Measurements from ENCODE around the gene NUDT4.
"Not testable (repeated sequence)": the region's sequence is repeated elsewhere in the genome, so short reads cannot be mapped to it uniquely, and the experiment has no call there.

Gene NUDT4

GRCh38 chr12:93393425-93393824, 15.7 kb downstream of the NUDT4 start:
- Histone ChIP-seq H3K79me2 (ENCODE audit: low read length) (peaks cover 62% of the 10 kb centered on the region), H3K9ac (ENCODE audit: low read length) (no peak overlapping the region), H3K4me2 (ENCODE audit: low read depth, low read length) (no peak overlapping the region), H3K36me3 (replicated peaks; ENCODE audit: insufficient read depth, low read length) (no peaks in the 10 kb centered on the region), H3F3A (ENCODE audit: insufficient read depth, low read length) (peaks cover 5% of the 10 kb centered on the region; the same call in 1 of the 2 replicates), H3K27ac (ENCODE audit: low read length) (no peak overlapping the region), H2AFZ (ENCODE audit: low read length) (no peak overlapping the region), H3K9me3 (replicated peaks; ENCODE audit: insufficient read depth, low read length) (no peaks in the 10 kb centered on the region), H3K4me3 (ENCODE audit: low read length) (no peak overlapping the region), H3K4me1 (ENCODE audit: low read length) (no peaks in the 10 kb centered on the region), H3K27me3 (replicated peaks; ENCODE audit: insufficient read depth, low read length) (no peaks in the 10 kb centered on the region), H3K9me2 (replicated peaks; ENCODE audit: insufficient read depth, low read length) (no peaks in the 10 kb centered on the region), H4K20me1 (ENCODE audit: insufficient read depth, low read length) (peaks cover 7% of the 10 kb centered on the region; the same call in 1 of the 2 replicates)
- no peak for DNase-seq
- TF ChIP-seq CTCF (IDR thresholded peaks at IDR 0.05; ENCODE audit: low read length) (no peak), EZH2 (optimal IDR thresholded peaks at IDR 0.05; ENCODE audit: low read depth, low read length) (no peak), EZH2phosphoT487 (IDR thresholded peaks at IDR 0.05; ENCODE audit: low read length) (no peak)

GRCh38 chr12:93397412-93397811, 19.7 kb downstream of the NUDT4 start:
- TF ChIP-seq CTCF (IDR thresholded peaks at IDR 0.05; ENCODE audit: low read length) (no peak), EZH2 (optimal IDR thresholded peaks at IDR 0.05; ENCODE audit: low read depth, low read length) (no peak)
- H4K20me1 ChIP-seq (ENCODE audit: insufficient read depth, low read length): no peaks in the 10 kb centered on the region
- peaks cover 25% of the 10 kb centered on the region for H3K79me2 ChIP-seq (ENCODE audit: low read length)
- no peaks in the 10 kb centered on the region for H3K4me1 ChIP-seq (ENCODE audit: low read length)
- H3K9me2 ChIP-seq (replicated peaks; ENCODE audit: insufficient read depth, low read length): no peaks in the 10 kb centered on the region
- H3K27me3 ChIP-seq (replicated peaks; ENCODE audit: insufficient read depth, low read length): no peaks in the 10 kb centered on the region
- no peak for DNase-seq
- H3K36me3 ChIP-seq (replicated peaks; ENCODE audit: insufficient read depth, low read length): no peaks in the 10 kb centered on the region
- H3K9me3 ChIP-seq (replicated peaks; ENCODE audit: insufficient read depth, low read length): no peaks in the 10 kb centered on the region
- no peak overlapping the region for H3K27ac ChIP-seq (ENCODE audit: low read length)
- H3K4me2 ChIP-seq (ENCODE audit: low read depth, low read length): no peak overlapping the region
- no peak overlapping the region for H2AFZ ChIP-seq (ENCODE audit: low read length)
- H3K4me3 ChIP-seq (ENCODE audit: low read length): no peak overlapping the region
- peaks cover 5% of the 10 kb centered on the region; the same call in 1 of the 2 replicates for H3F3A ChIP-seq (ENCODE audit: insufficient read depth, low read length)
- no peak overlapping the region for H3K9ac ChIP-seq (ENCODE audit: low read length)

GRCh38 chr12:93399183-93399863, 21.6 kb downstream of the NUDT4 start:
- H3K36me3 ChIP-seq (replicated peaks; ENCODE audit: insufficient read depth, low read length); H3F3A ChIP-seq (ENCODE audit: insufficient read depth, low read length): not testable (repeated sequence)

More at GRCh38 chr12:93399183-93399863, 21.6 kb downstream of the NUDT4 start:
- H3K9me3 ChIP-seq (replicated peaks; ENCODE audit: insufficient read depth, low read length); DNase-seq; H3K9ac ChIP-seq (ENCODE audit: low read length); H3K4me1 ChIP-seq (ENCODE audit: low read length); H3K27me3 ChIP-seq (replicated peaks; ENCODE audit: insufficient read depth, low read length); H3K4me3 ChIP-seq (ENCODE audit: low read length); H2AFZ ChIP-seq (ENCODE audit: low read length); H3K4me2 ChIP-seq (ENCODE audit: low read depth, low read length); H4K20me1 ChIP-seq (ENCODE audit: insufficient read depth, low read length); H3K9me2 ChIP-seq (replicated peaks; ENCODE audit: insufficient read depth, low read length); H3K27ac ChIP-seq (ENCODE audit: low read length): not testable (repeated sequence)
- peaks cover 13% of the 10 kb centered on the region; the same call in 1 of the 2 replicates for H3K79me2 ChIP-seq (ENCODE audit: low read length)

Measured in MM.1S (cell line).